Activated T-cell treated with anti-CD3 and anti-CD28 coated beads for 1 hour (primary cell): Measurements from ENCODE around the gene TFAP2D.

ENCODE experiments used
- DNase-seq: peaks from one replicate; pipeline ENCODE4 v3.0.0-alpha.2; 2020; ENCODE audit warnings: low read depth

The TFAP2D gene

GRCh38 chr6:50819466-50819903 lies 106.2 kb downstream of the TFAP2D start:
- DNase-seq, result no peak

DNA sequence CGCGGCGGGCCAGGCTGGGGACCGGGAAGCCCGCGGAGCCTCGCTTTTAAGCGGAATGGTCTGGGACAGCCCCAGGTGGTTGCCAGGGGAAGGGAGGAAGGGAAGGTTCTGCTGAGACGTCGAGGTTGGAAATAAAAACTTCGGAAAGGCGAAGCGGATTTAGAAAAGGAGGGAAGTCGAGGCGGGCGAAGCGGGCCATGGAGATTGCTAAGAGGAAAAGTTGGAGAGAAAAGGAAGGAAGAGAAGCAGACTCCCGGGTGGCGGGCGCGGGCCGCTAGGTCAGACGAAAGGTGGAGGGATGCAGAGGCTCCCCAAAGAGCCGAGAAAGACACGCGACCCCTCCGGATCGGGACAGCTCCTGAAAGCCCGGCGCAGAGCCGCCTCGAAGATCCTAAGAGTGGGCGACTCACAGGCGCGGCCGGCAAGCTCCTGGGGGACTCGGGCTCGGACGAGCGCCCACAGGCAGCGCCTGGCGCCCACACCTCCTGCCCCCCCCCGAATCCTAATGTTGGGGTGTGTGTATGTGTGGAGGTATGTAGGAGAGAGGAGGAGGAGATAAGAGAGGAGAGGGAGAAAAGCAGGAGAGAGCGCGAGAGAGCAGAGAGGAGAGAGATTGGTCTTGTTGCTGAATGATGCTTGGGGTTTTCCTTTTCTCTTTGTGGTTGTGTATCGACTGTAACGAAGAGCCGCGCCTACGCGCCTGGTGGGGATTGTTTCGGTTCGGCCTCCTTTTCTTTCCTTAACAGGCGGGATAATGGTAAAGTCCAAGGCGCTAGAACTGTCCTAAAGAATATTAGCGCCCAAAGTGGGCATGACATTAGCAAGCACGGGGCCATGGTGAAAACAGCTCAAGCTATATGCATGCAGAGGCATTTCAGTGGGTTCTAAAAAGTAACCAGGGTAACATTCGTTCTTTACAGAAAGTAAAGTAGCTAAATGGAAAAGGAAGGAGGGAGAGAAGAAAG lies 106.9 kb downstream of the TFAP2D start:
- no peak for DNase-seq

DNA sequence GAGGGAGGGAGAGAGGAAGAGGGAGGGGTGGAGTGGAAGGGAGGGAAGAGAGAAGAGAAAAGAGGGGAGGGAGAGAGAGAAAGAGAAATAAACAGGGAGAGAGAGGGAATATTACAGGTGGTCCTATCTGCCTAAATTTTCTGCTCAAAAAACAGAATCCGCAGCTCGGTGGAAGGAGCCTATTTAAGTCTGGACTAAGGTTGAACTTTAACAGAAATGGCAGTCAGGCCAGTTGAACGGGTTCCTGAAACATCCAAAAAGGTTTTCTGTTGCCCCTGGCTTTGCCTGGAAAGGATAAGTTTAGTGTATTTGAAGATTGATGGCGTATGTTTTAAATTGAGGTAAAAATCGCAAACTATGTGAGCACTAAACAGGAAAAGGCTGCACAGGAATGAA lies 107.5 kb downstream of the TFAP2D start:
- no peak for DNase-seq

- DNase-seq, result no peak
These were observed 108.2 kb downstream of the TFAP2D start for GRCh38 chr6:50821441-50822077.

GRCh38 chr6:50822078-50822476 lies 108.8 kb downstream of the TFAP2D start:
- DNase-seq, result no peak
